Transverse colon (tissue), 4 donors: ENCODE data around the gene ZDHHC21. TPM values are rescaled to one million over a fixed set of nuclear protein-coding genes. Genes with fewer than 3 reads are reported as not detected.

ENCODE experiments used
- DNase-seq: peaks from one replicate; pipeline ENCODE4 v3.0.0-alpha.2; 2019
- H3K27ac ChIP-seq, 4 donors: fragments of 200-600 bp; sonication (generic); 2 replicates each; pipeline ENCODE4 v1.5.1; 2016 to 2018; ENCODE audit warnings: inconsistent platforms in 4 of 4
- H3K27me3 ChIP-seq: fragments of 200-600 bp; sonication (generic); 2 replicates; pipeline ENCODE4 v1.5.1; 2017; ENCODE audit warnings: inconsistent platforms
- H3K36me3 ChIP-seq, 4 donors: fragments of 200-600 bp; sonication (generic); 2 replicates each; pipeline ENCODE4 v1.5.1; 2017 to 2019; ENCODE audit warnings: inconsistent platforms in 4 of 4
- H3K4me1 ChIP-seq, 4 donors: fragments of 200-600 bp; sonication (generic); 2 replicates each; pipeline ENCODE4 v1.5.1; 2017 to 2020; ENCODE audit warnings: inconsistent platforms in 4 of 4
- H3K4me3 ChIP-seq, 4 donors: fragments of 200-600 bp; sonication (generic); 1 replicate in 1 of 4; 2 replicates in 3 of 4; pipeline versions ENCODE4 v1.5.1 to v1.6.1; 2017 to 2019; ENCODE audit warnings: inconsistent platforms in 4 of 4
- H3K9me3 ChIP-seq, 2 donors: fragments of 200-600 bp; sonication (generic); 2 replicates each; pipeline ENCODE4 v1.5.1; 2017 to 2019; ENCODE audit warnings: inconsistent platforms in 2 of 2
- CTCF ChIP-seq, 5 experiments: fragments of 200-600 bp in 3 of 5; fragments of 450-650 bp in 2 of 5; sonication (generic) in 3 of 5; IDR thresholded peaks; 1 replicate in 2 of 5; 2 replicates in 3 of 5; pipeline ENCODE4 v1.5.1; 2016 to 2017; ENCODE audit warnings: antibody characterized with exemption in 5 of 5, inconsistent platforms in 3 of 5, mild to moderate bottlenecking in 2 of 5, moderate library complexity in 1 of 5
- EP300 ChIP-seq: sonication (generic); formaldehyde crosslinking; IDR thresholded peaks from one replicate; pipeline ENCODE4 v1.6.1; 2017; ENCODE audit warnings: antibody characterized with exemption, low read depth
- POLR2A ChIP-seq: fragments of 450-650 bp; IDR thresholded peaks from one replicate; pipeline ENCODE4 v1.6.1; 2016; ENCODE audit warnings: antibody characterized with exemption, mild to moderate bottlenecking, moderate library complexity
- POLR2AphosphoS5 ChIP-seq, 3 donors: sonication (generic); formaldehyde crosslinking; IDR thresholded peaks; one replicate each; pipeline ENCODE4 v1.6.1; 2016; ENCODE audit warnings: antibody characterized with exemption in 3 of 3
- WGBS, 2 donors: methylation state at CpG; one replicate each; pipeline ENCODE4 v1.1.5; 2018; ENCODE audit warnings: low coverage in 1 of 2; 5-methylcytosine and 5-hydroxymethylcytosine counted together
- in situ Hi-C, 4 donors: fragments of 200-750 bp; cut with MboI; loops; one replicate each; pipeline versions ENCODE4 v1.15.0 to v1.15.1; 2017; ENCODE audit warnings: low sequenced_read_pairs in 3 of 4, low pct_ligation_motif_present in 1 of 4, low pct_unique_long_range_greater_than_20kb in 1 of 4
- intact Hi-C: fragments of 100-400 bp; cut with DNase I; formaldehyde crosslinking; loops from one replicate; pipeline ENCODE4 v1.15.1; 2023; ENCODE audit warnings: low total_unique reads
- total RNA-seq, 4 donors: library from RNA; depleted of rRNA; stranded (reverse); fragments of >200 nt; gene quantifications; one replicate each; pipeline ENCODE4 v1.1.0, GENCODE V29; 2016

The ZDHHC21 gene
- total RNA-seq, 4 donors from 2014 or later, result 15.9 to 24.7 (median 21.4) TPM

- intact Hi-C loops, result no loop called here
Measured at GRCh38 chr9:14654932-14655331, 38.3 kb downstream of the ZDHHC21 start.

GRCh38 chr9:14653511-14653910 is 39.7 kb downstream of the ZDHHC21 start:
- TF ChIP-seq POLR2A (no peak), POLR2AphosphoS5 (IDR thresholded peaks at IDR 0.05) (no peak), EP300 (no peak), CTCF (IDR thresholded peaks at IDR 0.05) (no peak)
- peaks cover 15% of the 10 kb centered on the region in 2 donors for H3K9me3 ChIP-seq
- no peak overlapping the region for H3K27ac ChIP-seq
- peaks cover 0 to 25% (median 7%) of the 10 kb centered on the region in 4 donors for H3K36me3 ChIP-seq
- H3K4me1 ChIP-seq, result no peaks in the 10 kb centered on the region
- no peak for DNase-seq
- no peak overlapping the region for H3K4me3 ChIP-seq
- in situ Hi-C loops, result no loop called here
- WGBS, 2 donors, result 92 to 94% methylated on average over 1 of the region's 1 CpG
- H3K27me3 ChIP-seq, result no peaks in the 10 kb centered on the region
- intact Hi-C loops, result no loop called here

More at GRCh38 chr9:14654932-14655331, 38.3 kb downstream of the ZDHHC21 start:
- Histone ChIP-seq H3K27me3 (no peaks in the 10 kb centered on the region), H3K36me3 (peaks cover 0 to 25% (median 7%) of the 10 kb centered on the region in 4 donors), H3K4me1 (no peaks in the 10 kb centered on the region), H3K4me3 (no peak overlapping the region), H3K9me3 (peaks cover 15% of the 10 kb centered on the region in 2 donors), H3K27ac (no peak overlapping the region)
- WGBS, 2 donors, result 79% methylated on average over 1 of the region's 1 CpG
- DNase-seq, result no peak
- TF ChIP-seq POLR2AphosphoS5 (IDR thresholded peaks at IDR 0.05) (no peak), EP300 (no peak), CTCF (IDR thresholded peaks at IDR 0.05) (no peak), POLR2A (no peak)
- in situ Hi-C loops, result no loop called here

GRCh38 chr9:14652729-14653377 is 40.4 kb downstream of the ZDHHC21 start:
- no peak for DNase-seq
- peaks cover 0 to 21% (median 7%) of the 10 kb centered on the region in 4 donors for H3K36me3 ChIP-seq
- no peaks in the 10 kb centered on the region for H3K27me3 ChIP-seq
- TF ChIP-seq POLR2AphosphoS5 (IDR thresholded peaks at IDR 0.05) (no peak), CTCF (IDR thresholded peaks at IDR 0.05) (peak; percentile 31 to 44 (median 34))
- H3K4me3 ChIP-seq, result no peak overlapping the region
- no peaks in the 10 kb centered on the region for H3K4me1 ChIP-seq
- in situ Hi-C loops, result no loop called here
- no peak overlapping the region for H3K27ac ChIP-seq
- intact Hi-C loops, result no loop called here
- H3K9me3 ChIP-seq, result peaks cover 15% of the 10 kb centered on the region in 2 donors
- WGBS, 2 donors, result 55 to 61% methylated on average over 3 to 4 of the region's 4 CpGs

- Histone ChIP-seq H3K27ac (no peak overlapping the region), H3K4me3 (no peak overlapping the region), H3K27me3 (no peaks in the 10 kb centered on the region), H3K36me3 (peaks cover 0 to 18% (median 7%) of the 10 kb centered on the region in 4 donors), H3K4me1 (no peaks in the 10 kb centered on the region), H3K9me3 (peaks cover 14 to 15% of the 10 kb centered on the region in 2 donors)
- in situ Hi-C loops (no loop called here), intact Hi-C loops (no loop called here)
- TF ChIP-seq POLR2A, result no peak
- 83 to 100% methylated on average over 1 of the region's 1 CpG for WGBS, 2 donors
- no peak for DNase-seq
Measured at GRCh38 chr9:14650596-14650995, 42.6 kb downstream of the ZDHHC21 start.

GRCh38 chr9:14645648-14646047 is 47.6 kb downstream of the ZDHHC21 start:
- in situ Hi-C loops, result loop anchor here in 1 of 4 donors (25.0 kb wide), 1 partner anchor 492 kb away; no protein-coding TSS in a partner anchor
- Histone ChIP-seq H3K36me3 (no peaks in the 10 kb centered on the region), H3K9me3 (no peaks in the 10 kb centered on the region), H3K4me1 (no peaks in the 10 kb centered on the region), H3K27me3 (no peaks in the 10 kb centered on the region), H3K4me3 (no peak overlapping the region), H3K27ac (no peak overlapping the region)
- TF ChIP-seq EP300, result no peak
- no peak for TF ChIP-seq POLR2A
- TF ChIP-seq POLR2AphosphoS5 (IDR thresholded peaks at IDR 0.05), result no peak
- TF ChIP-seq CTCF (IDR thresholded peaks at IDR 0.05), result no peak
- WGBS, 2 donors, result 90 to 97% methylated on average over 3 of the region's 3 CpGs
- DNase-seq, result no peak
- intact Hi-C loops, result no loop called here
